SH-SY5Y (cell line): ENCODE data around the gene THAP3.

Experiments used
- GATA2 ChIP-seq: IDR thresholded peaks from 2 replicates; pipeline ENCODE4 v1.6.1; 2011; ENCODE audit warnings: mild to moderate bottlenecking, low read depth, low read length
- GATA3 ChIP-seq: IDR thresholded peaks from 2 replicates; pipeline ENCODE4 v1.6.1; 2011; ENCODE audit warnings: low read depth, mild to moderate bottlenecking, low read length, moderate library complexity

DNA sequence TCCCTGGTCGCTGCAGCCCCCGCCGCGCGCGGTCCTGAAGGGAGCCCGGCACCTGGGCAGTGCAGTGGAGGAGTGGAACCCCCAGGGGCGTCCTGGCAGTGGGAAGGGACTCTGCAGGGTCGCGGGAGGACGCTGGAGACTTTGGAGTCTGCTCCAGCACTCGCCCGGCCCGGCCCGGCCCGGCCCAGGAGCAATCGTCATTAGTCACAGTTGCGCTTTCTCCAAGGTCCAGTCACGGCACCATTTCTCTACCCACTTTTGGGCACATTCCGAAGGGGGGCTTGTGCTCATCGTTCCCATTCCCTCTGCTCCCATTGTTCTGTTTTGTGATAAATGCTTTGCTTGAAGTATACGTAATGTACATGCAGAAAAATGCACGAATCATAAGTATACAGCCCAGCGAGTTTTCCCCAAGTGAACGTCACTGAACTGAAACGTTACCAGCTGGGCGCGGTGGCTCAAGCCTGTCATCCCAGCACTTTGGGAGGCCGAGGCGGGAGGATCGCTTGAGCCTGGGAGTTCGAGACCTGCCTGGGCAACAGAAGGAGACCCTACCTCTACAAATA, 999 bp downstream of the THAP3 start:
- TF ChIP-seq GATA2 = no peak
- no peak for TF ChIP-seq GATA3
